Left colon (tissue), 2 donors: ENCODE data around the gene CDH23. TPM values are rescaled to one million over a fixed set of nuclear protein-coding genes. Genes with fewer than 3 reads are reported as not detected.
A peak's percentile ranks its signal among the peaks of the same experiment; 100 is the strongest.

Source experiments
- ATAC-seq: fragments of 200-7000 bp; cut with Tn5 transposase; one replicate; pipeline ENCODE4 v1.9.1; 2020; ENCODE audit warnings: mild to moderate bottlenecking, moderate library complexity
- DNase-seq, 2 donors: peaks; one replicate each; pipeline ENCODE4 v3.0.0-alpha.2; 2020
- intact Hi-C, 2 donors: fragments of 100-400 bp; cut with DNase I in 1 of 2; cut with micrococcal nuclease in 1 of 2; formaldehyde crosslinking; loops; one replicate each; pipeline versions ENCODE4 v1.11.2 to v1.14.0; 2022; cut with DNase I, micrococcal nuclease
- total RNA-seq, 2 donors: library from RNA; stranded (reverse); fragmentation: NEBNext Ultra II Directional; extraction: Animal tissue kit (Norgen Biotek cat#: 25700); gene quantifications; one replicate each; pipeline ENCODE4 v1.2.1, GENCODE V29; 2021
- donor health status: DM: no; HTN: no; CAD: no.
- donor health status: DM: yes; HTN: yes; CAD: no.

The CDH23 gene
- total RNA-seq, 2 donors from 2014 or later = 2.2 to 2.5 TPM

DNA sequence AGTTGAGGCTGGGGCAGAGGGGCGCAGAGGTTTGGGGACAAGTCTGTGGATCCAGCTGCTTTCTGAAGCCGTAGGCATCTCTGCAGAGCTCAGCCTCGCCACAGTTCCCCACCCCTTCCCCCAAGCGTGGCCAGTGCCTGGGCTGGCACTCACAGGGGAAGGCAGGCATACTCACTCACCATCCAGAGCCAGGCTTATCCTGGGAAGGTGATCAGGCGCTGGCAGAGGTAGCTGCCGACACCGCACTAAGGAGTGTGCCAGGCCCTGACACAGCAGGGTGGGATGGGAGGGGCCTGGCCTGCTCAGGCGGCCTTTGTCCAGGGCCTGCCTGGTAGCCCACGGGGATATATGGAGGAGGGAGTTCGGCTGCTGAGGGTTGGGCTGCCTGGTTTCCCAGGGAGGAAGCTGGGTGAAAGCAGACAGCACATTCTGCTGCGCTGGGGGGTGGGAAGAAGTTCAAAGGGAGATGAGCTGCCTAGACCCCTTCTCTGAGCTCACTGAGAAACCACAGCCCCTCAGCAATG, 360.7 kb downstream of the CDH23 start:
- peak; percentile 80 for ATAC-seq
- intact Hi-C loops = no loop called here
- DNase-seq = no peak

DNA sequence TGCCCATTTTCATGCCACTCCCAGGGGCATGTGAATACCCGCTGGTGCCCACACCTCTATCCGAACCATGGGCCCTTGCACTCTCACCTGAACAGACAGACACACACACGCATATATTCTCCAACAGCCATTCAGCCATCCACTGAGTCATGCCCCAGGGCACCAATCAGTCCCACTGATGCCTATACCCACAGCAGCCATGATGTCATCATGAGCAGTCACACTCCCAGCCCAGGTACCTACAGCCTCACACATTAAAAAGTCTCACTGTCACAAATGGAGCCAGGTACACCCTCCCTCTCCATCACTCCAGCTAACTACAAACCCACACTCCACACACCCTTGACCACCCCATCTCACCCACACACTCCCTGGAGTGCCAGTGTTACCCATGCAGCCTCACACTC, 364.4 kb downstream of the CDH23 start:
- ATAC-seq (no peak), DNase-seq (no peak)
- intact Hi-C loops = no loop called here

DNA sequence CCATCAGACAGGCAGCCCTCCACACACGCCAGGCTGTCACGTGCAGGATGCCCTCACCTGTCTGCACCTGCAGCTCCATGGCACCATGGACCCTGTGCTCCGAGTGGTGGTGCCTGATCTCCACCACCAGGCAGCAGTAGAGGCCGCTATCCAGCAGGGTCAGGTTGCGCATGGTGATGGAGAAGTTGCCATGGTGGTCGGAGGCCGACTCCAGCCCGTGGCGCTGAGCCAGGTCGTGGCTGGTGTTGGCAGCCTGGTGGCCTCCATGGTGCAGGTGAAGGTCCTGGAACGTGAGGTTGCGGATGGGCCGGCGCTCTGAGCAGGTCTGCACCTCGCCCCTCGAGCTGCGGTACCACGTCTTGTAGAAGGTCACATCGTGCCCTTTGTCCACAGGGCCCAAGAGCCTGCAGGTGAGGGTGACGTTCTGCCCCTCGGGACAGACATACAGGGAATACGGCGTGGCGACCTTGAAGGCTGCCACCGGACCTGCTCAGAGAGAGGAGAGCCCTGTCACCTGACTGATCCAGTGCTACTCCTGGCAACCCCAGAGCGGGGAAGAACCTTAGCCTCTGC, 364.9 kb downstream of the CDH23 start:
- DNase-seq (no peak), ATAC-seq (no peak)
- intact Hi-C loops = no loop called here

DNA sequence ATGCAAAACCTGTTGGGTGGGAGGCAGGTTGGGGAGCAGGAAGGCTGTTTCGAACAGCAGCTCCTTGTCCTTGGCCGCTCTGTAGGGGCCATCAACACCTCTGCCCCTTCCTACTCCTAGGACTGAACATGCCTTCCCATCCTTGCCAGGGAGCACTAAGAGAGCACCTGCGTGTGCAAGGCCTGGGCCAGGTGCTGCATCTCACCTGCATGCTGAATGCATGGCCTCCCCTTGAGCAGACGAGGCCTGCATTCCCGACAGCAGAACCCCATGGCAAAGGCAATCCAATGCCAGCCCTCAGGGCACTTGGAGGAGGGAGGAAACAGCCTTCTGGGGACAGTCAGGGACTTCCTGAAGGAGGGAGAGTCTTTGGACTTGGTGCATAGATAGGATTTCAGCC, 365.6 kb downstream of the CDH23 start:
- DNase-seq (no peak), ATAC-seq (no peak)
- intact Hi-C loops = no loop called here

DNA sequence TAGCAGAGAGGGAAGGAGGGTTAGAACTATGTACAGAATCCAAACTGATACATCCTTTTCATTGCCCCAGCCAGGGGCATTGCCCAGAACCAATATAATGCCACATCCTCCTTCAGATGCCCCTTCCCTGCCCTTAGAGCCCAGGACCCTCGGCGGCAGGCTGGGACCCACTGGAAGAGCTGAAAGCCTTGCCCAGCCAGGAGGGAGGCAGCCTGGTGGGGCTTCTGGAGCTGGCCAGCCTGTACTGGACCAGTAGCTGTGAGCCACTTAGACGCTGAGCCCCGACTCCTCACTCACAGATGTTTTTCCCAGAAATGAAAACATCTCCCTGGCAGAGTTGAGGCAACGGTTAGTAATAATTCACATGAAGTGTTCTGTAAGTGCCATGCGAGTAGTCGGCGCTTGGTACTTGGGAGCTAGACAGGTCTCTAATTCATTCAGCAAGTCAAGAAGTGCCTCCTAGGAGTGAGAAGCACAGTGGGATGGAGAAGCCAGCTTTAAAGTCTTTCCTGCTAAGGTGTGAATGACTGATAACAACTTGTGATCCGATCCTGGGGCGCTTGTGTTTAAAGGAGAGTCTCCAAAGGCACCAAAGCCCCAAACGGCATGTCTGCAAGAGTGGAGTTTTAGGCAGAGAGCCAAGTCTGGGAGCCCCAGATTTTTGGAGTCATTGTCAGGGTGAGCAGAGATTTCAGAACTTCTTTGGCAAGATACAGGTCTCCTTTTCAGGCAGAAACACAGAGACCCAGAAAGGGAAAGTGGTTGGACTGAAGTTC, 366.8 kb downstream of the CDH23 start:
- ATAC-seq (no peak), DNase-seq (no peak)
- intact Hi-C loops = no loop called here

DNA sequence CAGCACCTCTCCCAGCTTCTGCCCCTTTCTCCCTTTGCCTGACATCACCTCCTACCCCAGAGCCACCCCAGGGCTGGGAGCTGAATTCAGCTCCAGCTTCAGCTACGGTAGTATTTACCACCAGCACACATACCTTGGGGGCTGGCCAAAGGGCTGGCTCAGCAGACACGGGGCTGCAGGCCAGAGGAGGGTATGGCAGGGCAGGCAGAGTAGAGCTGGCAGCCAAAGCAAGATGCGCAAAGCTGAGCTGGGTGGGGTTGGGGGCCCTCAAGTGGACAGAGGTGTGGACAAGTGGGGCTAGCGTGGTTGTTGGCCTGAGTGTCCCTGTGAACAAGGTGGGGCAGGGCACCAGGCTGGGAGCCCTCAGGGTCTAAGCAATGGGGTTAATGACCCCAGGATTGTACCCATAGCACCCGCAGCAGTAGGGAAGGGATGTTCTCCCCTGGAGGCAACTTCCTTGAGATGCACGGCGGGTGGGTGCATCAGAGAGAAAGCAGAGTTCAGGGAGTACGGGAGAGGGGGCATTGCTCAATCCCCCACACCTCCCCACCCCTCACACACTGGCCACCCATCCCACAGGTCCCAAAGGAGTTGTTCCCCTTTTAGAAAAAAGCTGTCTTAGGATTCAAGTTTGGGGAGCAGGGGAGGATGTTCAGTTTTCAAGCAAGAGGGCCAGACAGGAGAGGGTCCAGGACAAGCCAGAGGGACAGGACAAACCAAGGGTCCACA, 368.6 kb downstream of the CDH23 start:
- intact Hi-C loops = no loop called here
- DNase-seq (no peak), ATAC-seq (no peak)

DNA sequence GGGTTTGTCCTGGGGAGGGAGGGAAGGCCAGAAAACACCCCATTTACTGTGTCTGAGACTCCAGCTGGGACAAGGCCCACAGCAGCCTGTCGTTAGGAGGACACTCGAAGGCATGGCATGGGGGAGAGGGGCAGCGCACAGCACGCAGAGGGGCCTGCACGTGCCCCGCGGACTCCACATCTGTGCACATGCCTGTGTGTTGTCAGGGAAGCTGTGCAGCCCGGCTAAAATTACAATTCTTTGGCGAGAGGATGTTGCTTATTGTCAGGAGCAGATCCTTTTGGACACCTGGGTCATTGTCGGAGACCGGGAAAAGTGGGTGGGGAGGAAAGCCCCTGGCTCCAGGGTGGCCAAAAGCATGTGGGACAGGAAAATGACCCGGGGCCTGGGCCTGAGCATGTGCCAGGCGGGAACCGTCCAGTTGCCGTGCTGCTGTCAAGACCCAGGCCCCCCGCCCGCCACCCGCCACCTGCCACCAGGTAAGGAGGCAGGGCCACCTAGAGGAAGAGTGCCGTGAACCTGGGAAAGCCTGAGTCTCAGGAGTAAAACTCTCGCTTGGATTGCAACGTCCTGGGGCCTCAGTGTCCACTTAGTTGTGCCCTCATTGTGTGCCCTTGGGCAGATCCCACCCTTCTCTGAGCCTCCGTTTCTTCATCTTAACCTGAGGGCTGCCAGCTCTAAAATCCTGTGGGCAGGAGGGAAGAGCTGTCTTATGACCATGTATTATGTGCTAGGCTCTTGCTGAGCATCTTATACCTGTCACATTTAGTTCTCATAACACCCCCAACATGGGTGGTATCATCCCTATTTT, 369.4 kb downstream of the CDH23 start:
- no peak for ATAC-seq
- DNase-seq = no peak
- intact Hi-C loops = no loop called here

DNA sequence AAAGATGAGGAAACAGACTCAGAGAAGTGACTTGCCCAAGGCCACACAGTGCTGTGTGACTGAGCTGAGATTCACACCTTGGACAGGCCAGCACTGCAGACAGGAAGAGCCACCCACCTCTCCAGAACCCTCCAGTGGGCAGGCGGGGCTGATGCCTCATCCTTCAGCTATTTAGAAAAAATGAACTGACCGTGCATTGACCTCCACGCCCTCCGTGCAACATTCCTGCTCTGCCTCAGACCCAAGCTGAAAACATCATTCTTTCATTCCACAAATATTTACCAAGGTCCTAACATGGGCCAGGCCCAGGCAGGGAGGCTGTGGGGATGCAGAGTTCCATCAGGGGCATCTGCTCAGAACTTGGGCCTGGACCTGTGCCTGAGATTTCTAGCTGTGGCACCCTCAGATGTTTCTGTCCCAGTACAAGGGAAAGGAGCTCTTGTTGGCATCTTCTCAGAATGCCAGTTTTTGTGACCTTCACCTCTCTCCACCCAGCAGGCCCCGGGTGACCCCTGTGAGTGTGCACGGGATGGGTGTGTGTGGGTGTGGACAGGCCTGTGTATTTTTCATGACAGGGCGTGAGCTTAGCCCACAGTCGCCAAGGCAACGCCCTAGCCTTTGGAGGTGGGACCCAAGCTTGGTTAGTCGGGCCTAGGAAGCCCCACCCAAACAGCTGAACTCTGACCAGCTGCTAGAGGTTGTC, 370.1 kb downstream of the CDH23 start:
- DNase-seq (peak; percentile 92 to 98), ATAC-seq (peak; percentile 87)
- intact Hi-C loops = no loop called here

DNA sequence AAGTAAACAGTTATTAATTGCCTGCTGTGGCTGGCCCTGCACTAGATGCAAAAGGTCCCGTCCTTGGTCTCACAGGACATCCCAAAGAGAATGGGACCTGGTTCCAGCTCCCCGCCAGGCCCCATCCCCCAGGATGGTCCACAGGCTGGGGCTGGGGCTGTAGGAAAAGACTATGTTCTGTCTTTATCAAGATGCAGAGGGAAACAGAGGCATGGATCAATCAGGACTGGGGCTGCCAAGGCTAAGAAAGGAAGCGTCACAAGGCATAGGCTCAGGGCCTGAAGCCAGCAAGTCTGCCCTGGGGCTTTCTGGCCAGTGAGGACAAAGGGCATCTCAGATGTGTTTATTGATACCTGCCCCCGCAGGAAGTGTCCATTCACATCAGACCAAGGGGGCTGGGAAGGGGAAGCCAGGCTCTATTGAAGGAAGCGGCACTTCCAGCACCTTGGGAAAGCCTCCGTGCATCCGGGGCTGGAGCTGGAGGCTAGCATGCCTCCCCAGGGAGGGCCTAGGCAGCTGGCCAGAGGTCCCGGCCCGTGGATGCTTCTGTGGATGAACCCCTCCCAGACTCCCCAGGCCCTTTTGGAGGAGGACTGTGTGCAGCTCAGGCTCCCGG, 370.8 kb downstream of the CDH23 start:
- peak; percentile 38 for ATAC-seq
- intact Hi-C loops = no loop called here
- DNase-seq = no peak

DNA sequence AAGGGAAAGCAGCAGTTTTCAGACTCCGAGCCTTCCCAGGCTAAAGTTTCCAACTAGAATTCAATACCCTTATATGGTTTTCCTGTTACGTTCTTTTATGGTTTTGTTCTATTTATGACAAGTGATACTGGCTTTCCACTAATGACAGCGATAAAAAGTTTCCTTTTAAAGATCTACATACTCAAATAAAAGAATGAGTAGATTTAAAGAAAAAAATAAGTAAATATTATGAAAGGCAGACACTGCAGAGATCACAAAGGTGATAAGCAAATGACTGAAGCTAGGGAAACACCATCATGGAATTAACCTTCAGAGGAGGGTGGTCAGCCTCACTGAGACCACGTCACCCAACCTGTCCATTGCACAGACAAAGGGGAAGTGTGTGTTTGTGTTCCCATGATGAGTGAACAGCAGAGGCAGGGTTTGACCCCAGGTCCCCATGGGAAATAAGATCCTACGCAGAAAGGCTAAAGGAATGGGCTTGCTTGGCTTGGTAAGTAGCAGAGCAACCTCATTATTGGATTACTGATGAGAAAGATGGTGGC, 372.6 kb downstream of the CDH23 start:
- intact Hi-C loops = no loop called here
- DNase-seq = no peak

DNA sequence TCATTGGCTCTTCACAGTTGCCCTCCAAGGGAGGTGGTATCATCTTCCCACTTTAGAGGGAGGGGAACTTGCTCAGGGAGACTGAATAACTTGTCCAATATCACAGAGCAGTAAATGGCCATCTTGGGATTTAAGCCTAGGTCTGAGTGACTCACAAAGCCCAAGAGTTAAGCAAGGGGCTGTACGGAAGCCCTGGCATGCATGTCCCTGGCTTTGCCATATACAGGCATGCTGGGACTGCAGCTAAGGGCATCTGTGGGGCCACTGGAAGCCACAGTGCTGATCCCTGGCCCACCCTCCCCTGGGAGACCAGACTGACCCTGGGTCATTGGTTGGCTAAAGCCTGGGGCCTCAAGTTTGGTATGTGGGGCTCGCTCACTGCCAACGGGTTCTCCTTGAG, 373.5 kb downstream of the CDH23 start:
- DNase-seq (no peak), ATAC-seq (no peak)
- intact Hi-C loops = loop anchor here in 1 of 2 donors (10.0 kb wide), 1 partner anchor 55 kb away; the partner anchor contains the start of gene C10orf105

More for the DNA sequence above, 372.6 kb downstream of the CDH23 start:
- ATAC-seq = no peak

DNA sequence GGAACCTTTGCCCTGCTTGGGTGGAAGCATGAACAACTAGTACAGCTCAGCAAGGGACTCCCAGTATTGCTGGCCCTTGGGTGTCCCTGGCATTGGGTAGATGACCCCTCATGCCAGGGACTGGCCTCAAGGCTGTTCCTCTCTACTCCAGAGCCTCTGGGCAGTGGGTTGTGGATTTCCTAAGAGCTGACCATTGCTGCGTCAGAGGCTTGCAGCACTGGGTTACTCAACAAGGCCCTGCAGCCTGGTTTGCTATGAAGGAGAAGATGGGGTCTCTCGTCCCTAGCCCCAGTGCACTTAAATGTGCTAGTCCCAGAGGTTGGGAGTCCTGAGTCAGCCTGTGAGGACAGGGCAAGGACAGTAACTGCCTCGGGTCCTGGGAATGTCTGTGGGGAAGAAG, 374.1 kb downstream of the CDH23 start:
- intact Hi-C loops = loop anchor here in 1 of 2 donors (10.0 kb wide), 1 partner anchor 56 kb away; the partner anchor contains the start of gene C10orf105
- ATAC-seq (no peak), DNase-seq (no peak)

DNA sequence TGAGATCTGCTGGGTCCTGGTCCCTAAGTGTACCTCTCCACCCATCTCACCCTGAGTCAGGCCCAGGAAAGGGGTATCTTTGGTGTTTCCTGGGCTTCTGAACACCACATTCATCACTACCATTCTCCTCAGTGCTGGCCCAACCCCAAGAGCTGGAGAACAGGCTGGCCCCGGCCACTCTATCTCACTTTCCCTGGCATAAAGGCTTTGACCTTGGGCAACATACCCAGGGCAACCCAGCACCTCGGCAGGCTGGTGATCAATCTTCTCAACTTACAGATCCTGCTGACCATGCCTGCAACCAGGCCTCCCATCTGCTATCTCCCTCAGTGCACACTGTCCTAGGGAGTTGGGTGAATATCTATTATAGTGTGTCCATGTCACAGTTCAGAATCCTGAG, 374.5 kb downstream of the CDH23 start:
- no peak for DNase-seq
- ATAC-seq = no peak
- intact Hi-C loops = loop anchor here in 1 of 2 donors (10.0 kb wide), 1 partner anchor 56 kb away; the partner anchor contains the start of gene C10orf105

DNA sequence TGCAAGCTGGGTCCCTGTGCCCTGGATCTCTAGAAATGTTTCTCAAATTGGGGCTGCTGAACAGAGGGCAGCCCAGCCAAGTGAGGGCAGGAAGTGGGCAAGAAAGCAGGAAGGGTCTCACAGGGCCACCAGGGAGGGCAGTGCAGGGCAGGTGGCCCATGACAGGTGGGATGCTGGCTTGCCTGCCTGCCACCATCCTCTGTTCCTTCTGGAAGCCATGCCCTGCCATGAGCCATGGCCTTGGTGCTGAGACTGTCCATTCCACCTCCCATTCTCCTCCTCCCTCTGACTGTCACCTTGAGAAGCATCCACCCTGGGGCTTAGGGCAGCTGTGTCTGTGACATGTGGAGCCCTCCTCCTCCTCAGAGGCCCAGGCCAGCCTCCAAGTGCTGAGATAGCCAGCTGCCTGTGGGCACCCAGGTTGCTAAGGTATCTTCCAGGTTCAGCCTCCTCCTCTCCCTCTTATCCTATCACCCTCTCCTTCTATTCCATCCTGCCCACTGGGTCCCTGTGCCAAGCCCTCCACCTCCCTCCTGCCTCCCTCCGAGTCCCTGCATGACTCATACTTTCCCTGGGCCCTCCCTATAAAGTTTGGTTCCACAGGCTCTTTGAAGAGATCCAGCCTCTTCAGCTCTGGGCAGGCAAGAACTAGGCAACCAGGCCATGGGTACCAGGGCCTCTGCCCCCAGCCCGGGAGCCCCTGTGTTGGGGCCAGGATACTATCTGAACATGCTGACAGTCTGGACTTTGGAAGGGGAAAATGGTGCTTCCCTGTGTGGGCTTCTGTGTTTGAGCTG, 375.3 kb downstream of the CDH23 start:
- intact Hi-C loops = loop anchor here in 1 of 2 donors (10.0 kb wide), 1 partner anchor 57 kb away; the partner anchor contains the start of gene C10orf105
- ATAC-seq = no peak

DNA sequence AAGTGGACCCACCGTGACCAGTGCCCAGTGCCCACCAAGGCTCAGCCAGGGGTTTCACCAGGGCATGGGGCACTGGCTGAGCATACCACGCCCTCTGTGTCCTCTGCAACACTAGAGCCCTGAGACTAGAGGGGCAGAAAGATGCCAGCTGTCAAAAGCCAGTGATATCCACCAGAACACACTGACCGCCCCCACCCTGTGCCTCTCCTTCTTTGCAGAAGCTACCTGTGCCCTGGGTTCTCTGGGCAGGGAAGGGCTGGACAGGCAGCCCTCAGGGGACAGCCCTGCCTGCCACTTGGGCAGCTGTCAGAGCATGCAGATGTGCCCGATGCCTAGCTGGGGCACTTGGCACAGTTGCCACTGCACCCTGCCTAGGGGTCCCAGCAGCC, 376.1 kb downstream of the CDH23 start:
- ATAC-seq = peak; percentile 27
- DNase-seq = no peak
- intact Hi-C loops = loop anchor here in 1 of 2 donors (10.0 kb wide), 1 partner anchor 58 kb away; the partner anchor contains the start of gene C10orf105

More for the DNA sequence above, 375.3 kb downstream of the CDH23 start:
- peak; percentile 50 to 80 for DNase-seq

DNA sequence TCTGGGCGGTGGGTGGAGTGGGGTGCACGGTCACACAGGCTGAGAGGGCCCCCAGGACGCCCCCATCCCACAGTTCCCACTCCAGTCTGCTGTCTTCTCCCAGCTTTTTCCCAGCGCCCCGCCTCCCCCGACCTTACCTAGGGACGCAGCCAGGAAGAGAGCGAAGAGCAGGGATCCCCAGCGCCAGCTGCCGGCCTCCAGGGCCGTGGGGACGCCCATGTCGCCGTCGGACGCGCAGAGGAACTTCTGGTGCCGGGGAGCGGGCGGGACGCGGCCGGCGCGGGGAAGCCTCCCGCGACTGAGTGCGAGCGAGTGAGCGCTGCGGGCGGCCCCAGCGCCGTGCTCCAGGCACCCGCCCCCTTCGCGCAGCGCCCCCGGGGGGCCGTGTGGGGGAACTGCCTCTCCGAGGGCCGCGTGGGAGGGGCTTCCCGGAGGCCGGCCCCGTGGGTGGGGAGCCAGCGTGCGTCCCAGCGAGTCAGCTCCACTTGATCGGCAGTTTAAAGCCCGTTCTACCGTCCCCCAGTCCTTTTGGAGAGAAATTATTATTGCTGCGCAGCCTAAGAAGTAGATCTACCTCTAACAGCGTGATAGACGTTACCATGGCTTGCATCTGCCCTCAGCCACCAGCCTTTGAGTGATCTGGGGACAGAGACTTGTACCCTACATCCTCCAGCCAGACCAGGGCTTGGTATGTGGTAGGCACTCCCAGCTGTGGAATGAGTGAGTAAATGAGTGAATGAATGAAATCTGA, 376.7 kb downstream of the CDH23 start, which contains the start of gene VSIR:
TSS of gene VSIR (minus strand) at position 300 of the 751 bp plus-strand sequence. CDS start at position 219, 81 bp downstream.
- peak; percentile 83 to 91 for DNase-seq
- ATAC-seq = peak; percentile 85
- intact Hi-C loops = loop anchor here in 1 of 2 donors (10.0 kb wide), 1 partner anchor 59 kb away; the partner anchor contains the start of gene C10orf105
